ENCODE data around the gene FKRP.

DNA sequence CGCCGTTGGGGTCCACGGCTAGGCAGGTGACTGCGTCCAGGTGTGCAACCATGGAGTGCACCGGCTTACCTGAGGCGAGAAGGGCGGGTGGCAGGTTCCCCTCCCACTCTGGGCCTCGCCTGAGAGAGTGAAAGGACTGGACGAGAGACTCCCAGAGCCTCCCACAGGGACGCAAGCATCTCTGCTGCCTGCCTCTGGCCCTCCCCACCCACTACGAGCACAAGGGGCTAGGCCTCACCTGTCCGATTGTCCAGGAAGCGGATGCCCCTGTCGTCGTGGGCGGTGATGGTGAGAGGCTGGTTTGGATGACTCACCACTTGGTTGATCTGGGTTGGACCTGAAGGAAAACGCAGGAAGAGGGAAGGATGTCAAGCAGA lies 23.9 kb upstream of the FKRP start:
- TF ChIP-seq, protein P1, sequence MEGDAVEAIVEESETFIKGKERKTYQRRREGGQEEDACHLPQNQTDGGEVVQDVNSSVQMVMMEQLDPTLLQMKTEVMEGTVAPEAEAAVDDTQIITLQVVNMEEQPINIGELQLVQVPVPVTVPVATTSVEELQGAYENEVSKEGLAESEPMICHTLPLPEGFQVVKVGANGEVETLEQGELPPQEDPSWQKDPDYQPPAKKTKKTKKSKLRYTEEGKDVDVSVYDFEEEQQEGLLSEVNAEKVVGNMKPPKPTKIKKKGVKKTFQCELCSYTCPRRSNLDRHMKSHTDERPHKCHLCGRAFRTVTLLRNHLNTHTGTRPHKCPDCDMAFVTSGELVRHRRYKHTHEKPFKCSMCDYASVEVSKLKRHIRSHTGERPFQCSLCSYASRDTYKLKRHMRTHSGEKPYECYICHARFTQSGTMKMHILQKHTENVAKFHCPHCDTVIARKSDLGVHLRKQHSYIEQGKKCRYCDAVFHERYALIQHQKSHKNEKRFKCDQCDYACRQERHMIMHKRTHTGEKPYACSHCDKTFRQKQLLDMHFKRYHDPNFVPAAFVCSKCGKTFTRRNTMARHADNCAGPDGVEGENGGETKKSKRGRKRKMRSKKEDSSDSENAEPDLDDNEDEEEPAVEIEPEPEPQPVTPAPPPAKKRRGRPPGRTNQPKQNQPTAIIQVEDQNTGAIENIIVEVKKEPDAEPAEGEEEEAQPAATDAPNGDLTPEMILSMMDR (IDR thresholded peaks at IDR 0.05), result no peak
- no peak for TF ChIP-seq POLR2A (IDR thresholded peaks at IDR 0.05)

Data from heart left ventricle (tissue), 13 donors.